CD4-positive, alpha-beta T cell treated with Interleukin-4 for 1 hour (primary cell): ENCODE results near the gene AP1B1.
"Not testable (repeated sequence)": the region's sequence is repeated elsewhere in the genome, so short reads cannot be mapped to it uniquely, and the experiment has no call there.

Source experiments
- DNase-seq, 2 donors: peaks; one replicate each; pipeline ENCODE4 v3.0.0-alpha.2; 2020 to 2022

AP1B1 gene

GRCh38 chr22:29387921-29388758, at the start of gene AP1B1:
Gene AP1B1, minus strand, starts transcription at chr22:29388570. Its CDS starts 21,327 bp downstream, at chr22:29367243.
- peak; percentile 94 for DNase-seq

GRCh38 chr22:29435236-29436136, 47.1 kb upstream of the AP1B1 start:
- no peak for DNase-seq

GRCh38 chr22:29434288-29434687, 45.9 kb upstream of the AP1B1 start:
- DNase-seq: no peak

- DNase-seq: no peak
Measured at GRCh38 chr22:29433856-29434255, 45.5 kb upstream of the AP1B1 start.

- DNase-seq: no peak
Measured at GRCh38 chr22:29431986-29432385, 43.6 kb upstream of the AP1B1 start.

GRCh38 chr22:29427176-29427760, 38.9 kb upstream of the AP1B1 start:
- DNase-seq: no peak

GRCh38 chr22:29426476-29426875, 38.1 kb upstream of the AP1B1 start:
- no peak for DNase-seq

- DNase-seq: not testable (repeated sequence)
Measured at GRCh38 chr22:29418704-29419103, 30.3 kb upstream of the AP1B1 start.

- DNase-seq: peak; percentile 57 to 84
Measured at GRCh38 chr22:29414951-29415591, 26.7 kb upstream of the AP1B1 start.

GRCh38 chr22:29412772-29413171, 24.4 kb upstream of the AP1B1 start:
- peak in 1 of 2 donors; percentile 34 for DNase-seq

GRCh38 chr22:29411569-29412211, 23.3 kb upstream of the AP1B1 start:
- DNase-seq: not testable (repeated sequence)

GRCh38 chr22:29408940-29409339, 20.6 kb upstream of the AP1B1 start:
- no peak for DNase-seq

- DNase-seq: not testable (repeated sequence)
Measured at GRCh38 chr22:29401538-29401937, 13.2 kb upstream of the AP1B1 start.

- no peak for DNase-seq
Measured at GRCh38 chr22:29400576-29400975, 12.2 kb upstream of the AP1B1 start.

GRCh38 chr22:29397791-29398190, 9.4 kb upstream of the AP1B1 start:
- no peak for DNase-seq

GRCh38 chr22:29396126-29396525, 7.8 kb upstream of the AP1B1 start:
- DNase-seq: no peak

- peak; percentile 72 to 75 for DNase-seq
Measured at GRCh38 chr22:29394931-29395581, 6.7 kb upstream of the AP1B1 start.

GRCh38 chr22:29393019-29393608, 4.7 kb upstream of the AP1B1 start:
- DNase-seq: no peak

GRCh38 chr22:29391546-29391945, 3.2 kb upstream of the AP1B1 start:
- DNase-seq: no peak

GRCh38 chr22:29390270-29390669, 1.9 kb upstream of the AP1B1 start:
- DNase-seq: no peak

- no peak for DNase-seq
Measured at GRCh38 chr22:29388759-29389090, 355 bp upstream of the AP1B1 start.
